Measurements from ENCODE around the gene TRIM65. TPM values are rescaled to one million over a fixed set of nuclear protein-coding genes. Genes with fewer than 3 reads are reported as not detected.

TRIM65 gene
- total and polyA plus RNA-seq, 2 experiments from 2014 or later = 12.5 to 16.8 TPM

- Histone ChIP-seq H3K79me2 (no peaks in the 10 kb centered on the region), H3K4me2 (no peak overlapping the region), H3K36me3 (replicated peaks; ENCODE audit: insufficient read depth, low read depth) (no peaks in the 10 kb centered on the region), H2AFZ (no peak overlapping the region), H3K27ac (no peak overlapping the region), H3K9me3 (ENCODE audit: low read depth) (no peaks in the 10 kb centered on the region), H3K4me3 (no peak overlapping the region), H3K27me3 (no peaks in the 10 kb centered on the region), H4K20me1 (ENCODE audit: insufficient read depth, poor library complexity, severe bottlenecking) (no peaks in the 10 kb centered on the region), H3K9me2 (replicated peaks; ENCODE audit: insufficient read depth) (no peaks in the 10 kb centered on the region), H3K4me1 (ENCODE audit: insufficient read depth) (peaks cover 22% of the 10 kb centered on the region)
- TF ChIP-seq EZH2 (IDR thresholded peaks at IDR 0.05; ENCODE audit: borderline replicate concordance) (no peak), EZH2phosphoT487 (IDR thresholded peaks at IDR 0.05; ENCODE audit: low read depth, severe bottlenecking, unreplicated experiment) (no peak)
- TF ChIP-seq, protein P1, sequence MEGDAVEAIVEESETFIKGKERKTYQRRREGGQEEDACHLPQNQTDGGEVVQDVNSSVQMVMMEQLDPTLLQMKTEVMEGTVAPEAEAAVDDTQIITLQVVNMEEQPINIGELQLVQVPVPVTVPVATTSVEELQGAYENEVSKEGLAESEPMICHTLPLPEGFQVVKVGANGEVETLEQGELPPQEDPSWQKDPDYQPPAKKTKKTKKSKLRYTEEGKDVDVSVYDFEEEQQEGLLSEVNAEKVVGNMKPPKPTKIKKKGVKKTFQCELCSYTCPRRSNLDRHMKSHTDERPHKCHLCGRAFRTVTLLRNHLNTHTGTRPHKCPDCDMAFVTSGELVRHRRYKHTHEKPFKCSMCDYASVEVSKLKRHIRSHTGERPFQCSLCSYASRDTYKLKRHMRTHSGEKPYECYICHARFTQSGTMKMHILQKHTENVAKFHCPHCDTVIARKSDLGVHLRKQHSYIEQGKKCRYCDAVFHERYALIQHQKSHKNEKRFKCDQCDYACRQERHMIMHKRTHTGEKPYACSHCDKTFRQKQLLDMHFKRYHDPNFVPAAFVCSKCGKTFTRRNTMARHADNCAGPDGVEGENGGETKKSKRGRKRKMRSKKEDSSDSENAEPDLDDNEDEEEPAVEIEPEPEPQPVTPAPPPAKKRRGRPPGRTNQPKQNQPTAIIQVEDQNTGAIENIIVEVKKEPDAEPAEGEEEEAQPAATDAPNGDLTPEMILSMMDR (IDR thresholded peaks at IDR 0.05; ENCODE audit: poor library complexity) = no peak
- 89% methylated on average over 16 of the region's 18 CpGs for WGBS (ENCODE audit: low lambda C conversion rate, missing lambda C conversion rate)
- DNase-seq (ENCODE audit: low spot score) = no peak
These were observed 54.3 kb downstream of the TRIM65 start for GRCh38 chr17:75842411-75842810.

DNA sequence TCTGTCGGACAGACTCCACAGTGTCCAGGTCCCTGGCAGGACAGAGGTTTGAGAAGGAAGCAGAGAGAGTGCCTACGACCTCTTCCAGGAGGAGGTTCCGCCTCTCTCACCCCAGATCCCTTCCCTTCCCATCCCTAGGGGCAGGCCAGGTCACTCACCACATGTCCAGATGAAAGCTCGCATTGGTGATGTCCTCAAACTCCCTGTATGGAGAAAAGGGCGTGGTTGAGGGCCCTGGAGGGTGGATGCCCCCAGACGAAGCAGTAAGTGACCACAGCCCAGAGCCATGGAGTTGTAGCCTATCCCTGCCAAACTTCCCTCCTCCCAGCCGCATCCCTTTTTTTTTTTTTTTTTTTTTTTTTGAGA, 56.0 kb downstream of the TRIM65 start:
- 86% methylated on average over 6 of the region's 7 CpGs for WGBS (ENCODE audit: low lambda C conversion rate, missing lambda C conversion rate)
- no peak for DNase-seq (ENCODE audit: low spot score)
- Histone ChIP-seq H3K9me3 (ENCODE audit: low read depth) (no peaks in the 10 kb centered on the region), H3K79me2 (no peaks in the 10 kb centered on the region), H2AFZ (no peak overlapping the region), H4K20me1 (ENCODE audit: insufficient read depth, poor library complexity, severe bottlenecking) (no peaks in the 10 kb centered on the region), H3K4me2 (no peak overlapping the region), H3K4me3 (no peak overlapping the region), H3K4me1 (ENCODE audit: insufficient read depth) (peaks cover 14% of the 10 kb centered on the region), H3K9me2 (replicated peaks; ENCODE audit: insufficient read depth) (no peaks in the 10 kb centered on the region), H3K36me3 (replicated peaks; ENCODE audit: insufficient read depth, low read depth) (no peaks in the 10 kb centered on the region), H3K27ac (no peak overlapping the region), H3K27me3 (no peaks in the 10 kb centered on the region)
- TF ChIP-seq EZH2 (IDR thresholded peaks at IDR 0.05; ENCODE audit: borderline replicate concordance) (no peak), EZH2phosphoT487 (IDR thresholded peaks at IDR 0.05; ENCODE audit: low read depth, severe bottlenecking, unreplicated experiment) (no peak)
- TF ChIP-seq, protein P1 (IDR thresholded peaks at IDR 0.05; ENCODE audit: poor library complexity) = no peak

DNA sequence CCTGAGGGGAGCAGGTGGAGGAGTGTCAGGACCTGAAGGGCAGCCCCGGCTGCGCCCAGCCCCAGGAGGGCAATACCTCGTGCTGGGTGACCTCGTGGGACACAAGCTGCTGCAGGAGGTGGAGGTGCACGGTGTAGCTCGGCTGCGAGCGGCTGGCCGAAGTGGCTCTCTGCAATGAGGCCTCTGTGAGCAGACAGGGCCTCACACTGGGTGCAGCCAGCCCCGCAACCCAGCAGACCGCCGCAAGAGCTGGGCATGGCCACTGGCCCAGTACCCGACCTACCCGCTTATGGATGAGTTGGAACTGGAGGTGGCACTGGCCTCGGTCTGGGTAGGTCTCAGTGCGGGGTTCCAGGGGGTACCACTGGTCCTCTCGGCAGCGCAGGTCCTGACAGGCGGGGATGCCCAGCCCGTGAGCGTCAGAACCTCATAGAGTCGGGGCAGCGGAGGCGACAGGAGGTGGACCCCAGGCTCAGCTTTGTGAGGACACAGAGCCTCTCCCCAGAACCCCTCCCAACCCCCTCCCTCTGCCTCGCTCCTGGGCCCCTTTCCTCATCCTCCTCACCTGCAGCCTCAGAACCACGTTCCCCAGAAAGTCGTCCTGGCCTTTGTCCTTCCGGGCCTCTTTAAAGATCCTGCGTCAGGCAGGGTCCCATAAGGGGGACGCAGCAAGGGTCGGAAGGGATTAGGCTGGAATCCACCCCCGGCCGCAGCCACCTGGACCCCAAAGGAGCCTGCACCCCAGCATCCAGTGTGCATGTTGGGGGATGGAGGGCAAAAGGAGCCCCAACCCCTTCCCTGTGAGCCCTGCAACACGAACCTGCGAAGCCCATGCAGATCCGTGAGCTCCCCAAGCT, 56.6 kb downstream of the TRIM65 start:
- Histone ChIP-seq H3K27ac (no peak overlapping the region), H3K36me3 (replicated peaks; ENCODE audit: insufficient read depth, low read depth) (no peaks in the 10 kb centered on the region), H3K4me2 (no peak overlapping the region), H3K4me3 (no peak overlapping the region), H3K9me3 (ENCODE audit: low read depth) (no peaks in the 10 kb centered on the region), H3K79me2 (no peaks in the 10 kb centered on the region), H3K27me3 (no peaks in the 10 kb centered on the region), H2AFZ (no peak overlapping the region), H4K20me1 (ENCODE audit: insufficient read depth, poor library complexity, severe bottlenecking) (no peaks in the 10 kb centered on the region), H3K9me2 (replicated peaks; ENCODE audit: insufficient read depth) (no peaks in the 10 kb centered on the region), H3K4me1 (ENCODE audit: insufficient read depth) (peaks cover 10% of the 10 kb centered on the region)
- no peak for DNase-seq (ENCODE audit: low spot score)
- 93% methylated on average over 32 of the region's 36 CpGs for WGBS (ENCODE audit: low lambda C conversion rate, missing lambda C conversion rate)
- TF ChIP-seq, protein P1 (IDR thresholded peaks at IDR 0.05; ENCODE audit: poor library complexity) = no peak
- TF ChIP-seq EZH2 (IDR thresholded peaks at IDR 0.05; ENCODE audit: borderline replicate concordance) = no peak
- no peak for TF ChIP-seq EZH2phosphoT487 (IDR thresholded peaks at IDR 0.05; ENCODE audit: low read depth, severe bottlenecking, unreplicated experiment)

Other genes starting within 250 kb of the TRIM65 start
- gene RECQL5, start 229.8 kb downstream of the TRIM65 start, total RNA-seq = 11.8 and 23.1 TPM in 2 replicates
- gene RECQL5, start 229.8 kb downstream of the TRIM65 start, polyA plus RNA-seq = 44.4 and 79.6 TPM in 2 replicates
- 59.3 and 67.5 TPM in 2 replicates for gene SAP30BP, start 229.6 kb downstream of the TRIM65 start, total RNA-seq
- gene SAP30BP, start 229.6 kb downstream of the TRIM65 start, polyA plus RNA-seq = 89.9 and 110 TPM in 2 replicates
- 11.5 and 15.7 TPM in 2 replicates for gene ITGB4, start 175.5 kb downstream of the TRIM65 start, total RNA-seq
- 19.4 and 23.5 TPM in 2 replicates for gene ITGB4, start 175.5 kb downstream of the TRIM65 start, polyA plus RNA-seq
- gene GALK1, start 131.8 kb downstream of the TRIM65 start, total RNA-seq = 63.7 and 76.4 TPM in 2 replicates
- gene GALK1, start 131.8 kb downstream of the TRIM65 start, polyA plus RNA-seq = 139 and 161 TPM in 2 replicates
- 26.7 and 30.9 TPM in 2 replicates for gene UNK, start 112.1 kb downstream of the TRIM65 start, total RNA-seq
- 22.3 and 28.2 TPM in 2 replicates for gene UNK, start 112.1 kb downstream of the TRIM65 start, polyA plus RNA-seq
- gene UNC13D, start 52.5 kb downstream of the TRIM65 start, total RNA-seq = 2.2 and 4.3 TPM in 2 replicates
- 8.8 and 10.1 TPM in 2 replicates for gene UNC13D, start 52.5 kb downstream of the TRIM65 start, polyA plus RNA-seq
- 22.8 and 29.0 TPM in 2 replicates for gene WBP2, start 41.6 kb downstream of the TRIM65 start, total RNA-seq
- 129 and 143 TPM in 2 replicates for gene WBP2, start 41.6 kb downstream of the TRIM65 start, polyA plus RNA-seq
- gene TRIM47, start 18.4 kb downstream of the TRIM65 start, total RNA-seq = 13.0 and 15.5 TPM in 2 replicates
- 36.9 and 42.9 TPM in 2 replicates for gene TRIM47, start 18.4 kb downstream of the TRIM65 start, polyA plus RNA-seq
- 40.4 and 50.2 TPM in 2 replicates for gene MRPL38, start 7.9 kb upstream of the TRIM65 start, total RNA-seq
- gene MRPL38, start 7.9 kb upstream of the TRIM65 start, polyA plus RNA-seq = 124 and 134 TPM in 2 replicates
- gene FBF1, start 44.1 kb upstream of the TRIM65 start, total RNA-seq = 3.0 and 6.1 TPM in 2 replicates
- gene FBF1, start 44.1 kb upstream of the TRIM65 start, polyA plus RNA-seq = 9.7 and 11.0 TPM in 2 replicates
- 89.5 and 93.6 TPM in 2 replicates for gene ACOX1, start 82.2 kb upstream of the TRIM65 start, total RNA-seq
- gene ACOX1, start 82.2 kb upstream of the TRIM65 start, polyA plus RNA-seq = 35.5 and 36.0 TPM in 2 replicates
- gene TEN1, start 82.3 kb upstream of the TRIM65 start, total RNA-seq = 13.3 and 22.8 TPM in 2 replicates
- gene TEN1, start 82.3 kb upstream of the TRIM65 start, polyA plus RNA-seq = 29.4 and 29.9 TPM in 2 replicates
- 0.88 and 7.8 TPM in 2 replicates for gene CDK3, start 103.9 kb upstream of the TRIM65 start, total RNA-seq
- gene CDK3, start 103.9 kb upstream of the TRIM65 start, polyA plus RNA-seq = 10.6 and 16.6 TPM in 2 replicates
- 0.48 and 2.7 TPM in 2 replicates for gene EVPL, start 130.4 kb upstream of the TRIM65 start, total RNA-seq
- gene EVPL, start 130.4 kb upstream of the TRIM65 start, polyA plus RNA-seq = 2.0 and 4.6 TPM in 2 replicates
- gene SRP68, start 175.6 kb upstream of the TRIM65 start, total RNA-seq = 41.2 and 44.1 TPM in 2 replicates
- gene SRP68, start 175.6 kb upstream of the TRIM65 start, polyA plus RNA-seq = 51.3 and 70.1 TPM in 2 replicates
- 0.60 TPM in 1 of 2 replicates, not detected in the other for gene GALR2, start 177.8 kb upstream of the TRIM65 start, total RNA-seq
- gene GALR2, start 177.8 kb upstream of the TRIM65 start, polyA plus RNA-seq = 0.24 TPM in 1 of 2 replicates, not detected in the other
- 0.08 TPM in 1 of 2 replicates, not detected in the other for gene ZACN, start 182.2 kb upstream of the TRIM65 start, total RNA-seq
- 21.2 and 24.0 TPM in 2 replicates for gene ZACN, start 182.2 kb upstream of the TRIM65 start, polyA plus RNA-seq
- gene EXOC7, start 206.8 kb upstream of the TRIM65 start, total RNA-seq = 92.9 and 94.7 TPM in 2 replicates
- 95.6 and 111 TPM in 2 replicates for gene EXOC7, start 206.8 kb upstream of the TRIM65 start, polyA plus RNA-seq
- 1.6 and 1.9 TPM in 2 replicates for gene FOXJ1, start 244.3 kb upstream of the TRIM65 start, total RNA-seq
- 1.1 and 2.2 TPM in 2 replicates for gene FOXJ1, start 244.3 kb upstream of the TRIM65 start, polyA plus RNA-seq

Data from hepatocyte (in vitro differentiated cells).